ENCODE results near the gene MAN2B2. TPM values are rescaled to one million over a fixed set of nuclear protein-coding genes. Genes with fewer than 3 reads are reported as not detected.

MAN2B2 gene
- total RNA-seq, 1 donor from 2014 or later, result 19.0 TPM

DNA sequence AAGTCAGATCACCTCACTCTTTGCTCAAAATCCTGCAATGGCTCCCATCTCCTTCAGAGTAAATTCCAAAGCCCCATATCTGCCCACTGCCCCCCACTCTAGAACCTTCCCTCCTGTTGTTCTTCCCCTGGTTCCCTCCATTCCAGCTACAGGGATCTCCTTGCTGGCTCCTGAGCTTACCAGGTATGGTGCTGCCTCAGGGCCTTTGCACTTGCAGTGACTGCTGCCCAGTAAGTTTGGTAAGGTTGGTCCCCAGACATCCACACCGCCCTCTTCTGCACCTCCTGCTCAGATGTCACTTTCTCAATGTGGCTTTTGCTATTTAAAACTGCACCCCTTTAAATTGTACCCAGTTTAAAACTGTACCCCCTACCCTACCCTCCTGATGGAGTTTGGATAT lies 7.8 kb upstream of the MAN2B2 start:
- DNase-seq (ENCODE audit: low spot score), result no peak

DNA sequence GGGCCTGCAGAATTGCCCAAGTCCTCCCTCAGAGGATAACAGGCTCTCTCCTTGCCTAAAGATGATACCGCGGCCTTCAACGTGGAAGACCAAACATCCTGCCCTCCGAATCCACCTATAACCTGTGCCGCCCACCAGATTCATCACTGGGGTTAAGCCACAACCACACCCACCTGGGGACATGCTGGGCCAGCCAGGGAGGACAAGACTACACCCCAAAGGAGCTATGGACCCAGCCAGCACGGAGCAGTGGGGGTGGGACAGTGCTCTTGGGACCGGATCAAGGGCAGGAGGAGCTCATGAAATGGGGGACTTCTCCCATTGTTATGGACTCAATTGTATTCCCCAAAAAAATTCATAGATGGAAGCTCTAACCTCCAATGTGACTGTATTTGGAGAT lies 6.8 kb upstream of the MAN2B2 start:
- no peak for DNase-seq (ENCODE audit: low spot score)

DNA sequence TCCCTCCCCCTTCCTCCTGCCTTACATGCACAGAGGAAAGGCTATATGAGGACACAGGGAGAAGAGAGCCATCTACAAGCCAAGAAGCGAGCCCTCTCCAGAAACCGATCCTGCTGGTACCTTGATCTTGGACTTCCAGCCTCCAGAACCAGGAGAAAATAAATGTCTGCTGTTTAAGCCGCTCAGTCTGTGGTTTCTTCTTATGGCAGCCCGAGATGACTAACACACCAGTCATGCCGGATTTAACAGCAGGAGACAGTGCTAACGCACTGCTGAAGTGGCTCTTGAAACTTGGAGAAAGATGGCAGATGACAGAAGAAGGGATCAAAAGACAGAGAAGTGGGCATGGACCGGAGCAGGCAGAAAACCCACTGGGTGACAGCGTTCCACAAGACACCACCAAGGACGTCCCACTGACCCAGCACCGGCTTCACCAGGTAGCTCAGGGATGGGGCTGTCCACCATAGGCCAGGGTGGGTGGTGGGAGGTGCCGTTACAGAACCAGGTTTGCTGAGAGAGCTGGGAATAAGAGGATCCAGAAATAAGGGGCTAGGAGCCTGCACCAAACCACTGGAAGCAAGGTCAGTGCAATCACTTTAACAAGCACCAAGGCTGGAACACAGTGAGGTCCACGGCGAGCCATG lies 6.2 kb upstream of the MAN2B2 start:
- no peak for DNase-seq (ENCODE audit: low spot score)

DNA sequence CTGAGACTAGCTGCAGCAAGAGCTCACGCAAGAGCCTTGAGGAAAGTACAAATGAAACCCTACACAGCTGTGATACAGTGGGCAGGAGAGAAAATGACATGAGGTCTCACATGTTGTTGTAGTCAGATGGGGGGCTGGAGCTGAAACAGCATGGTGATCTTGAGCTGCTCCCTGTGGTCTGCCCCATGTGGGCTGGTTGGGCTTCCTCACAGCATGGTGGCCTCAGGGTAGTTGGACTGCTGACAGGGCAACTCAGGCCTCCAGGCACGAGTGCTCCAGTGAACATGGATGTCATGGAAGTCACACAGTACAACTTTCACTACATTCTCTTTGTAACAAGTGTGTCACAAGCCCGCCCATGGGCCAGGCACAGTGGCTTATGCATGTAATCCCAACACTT lies 3.4 kb upstream of the MAN2B2 start:
- DNase-seq (ENCODE audit: low spot score), result no peak

DNA sequence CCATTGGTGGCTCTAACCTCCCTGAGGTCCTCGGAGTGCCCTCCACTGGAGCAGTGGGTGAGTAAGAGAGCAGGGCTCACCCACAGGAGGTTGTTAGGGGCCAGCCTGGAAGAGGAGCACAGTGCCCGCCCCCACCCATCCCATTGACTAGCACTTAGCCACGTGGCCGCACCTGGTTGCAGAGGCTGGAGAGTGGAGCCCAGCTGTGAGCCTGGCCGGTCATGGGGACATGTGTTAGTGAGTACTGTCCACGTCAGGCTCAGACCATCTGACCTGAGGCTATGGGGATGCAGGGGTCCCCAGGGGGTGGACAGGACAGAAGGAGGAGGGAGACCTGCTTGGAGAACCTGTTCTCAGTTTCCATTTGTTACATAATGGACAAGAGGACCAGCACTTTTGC lies 1.4 kb upstream of the MAN2B2 start:
- DNase-seq (ENCODE audit: low spot score), result no peak

DNA sequence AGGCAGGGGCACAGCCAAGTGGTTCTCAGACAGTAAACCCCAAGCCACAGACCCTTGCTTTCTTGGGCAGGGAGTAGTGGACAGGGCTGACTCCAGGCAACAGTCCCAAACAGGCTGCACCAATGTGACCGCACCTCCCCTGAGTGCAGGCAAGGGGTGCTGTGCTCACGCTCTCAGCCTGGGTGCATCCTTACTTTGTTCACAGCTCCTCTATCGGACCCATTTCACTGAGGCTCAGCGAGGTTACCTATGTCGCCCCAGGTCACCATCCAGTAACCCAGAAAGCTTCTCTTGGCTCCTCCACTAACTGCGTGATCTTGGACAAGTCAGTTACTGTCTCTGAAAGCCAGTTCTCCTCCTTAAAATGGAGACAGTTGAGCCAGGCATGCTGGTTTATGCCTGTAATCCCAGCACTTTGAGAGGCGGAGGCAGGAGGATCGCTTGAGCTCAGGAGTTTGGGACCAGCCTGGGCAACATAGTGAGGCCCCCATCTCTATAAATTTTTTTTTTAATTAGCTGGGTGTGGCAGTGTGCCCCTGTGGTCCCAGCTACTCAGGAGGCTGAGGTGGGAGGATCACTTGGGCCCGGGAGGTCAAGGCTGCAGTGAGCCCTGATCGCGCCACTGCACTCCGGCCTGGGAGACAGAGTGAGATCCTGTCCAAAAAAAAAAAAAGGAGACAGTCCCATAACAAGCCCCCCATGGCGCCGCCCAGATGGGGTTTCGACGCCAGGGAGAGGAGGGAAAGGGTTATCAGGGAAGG lies 823 bp upstream of the MAN2B2 start:
- no peak for DNase-seq (ENCODE audit: low spot score)

DNA sequence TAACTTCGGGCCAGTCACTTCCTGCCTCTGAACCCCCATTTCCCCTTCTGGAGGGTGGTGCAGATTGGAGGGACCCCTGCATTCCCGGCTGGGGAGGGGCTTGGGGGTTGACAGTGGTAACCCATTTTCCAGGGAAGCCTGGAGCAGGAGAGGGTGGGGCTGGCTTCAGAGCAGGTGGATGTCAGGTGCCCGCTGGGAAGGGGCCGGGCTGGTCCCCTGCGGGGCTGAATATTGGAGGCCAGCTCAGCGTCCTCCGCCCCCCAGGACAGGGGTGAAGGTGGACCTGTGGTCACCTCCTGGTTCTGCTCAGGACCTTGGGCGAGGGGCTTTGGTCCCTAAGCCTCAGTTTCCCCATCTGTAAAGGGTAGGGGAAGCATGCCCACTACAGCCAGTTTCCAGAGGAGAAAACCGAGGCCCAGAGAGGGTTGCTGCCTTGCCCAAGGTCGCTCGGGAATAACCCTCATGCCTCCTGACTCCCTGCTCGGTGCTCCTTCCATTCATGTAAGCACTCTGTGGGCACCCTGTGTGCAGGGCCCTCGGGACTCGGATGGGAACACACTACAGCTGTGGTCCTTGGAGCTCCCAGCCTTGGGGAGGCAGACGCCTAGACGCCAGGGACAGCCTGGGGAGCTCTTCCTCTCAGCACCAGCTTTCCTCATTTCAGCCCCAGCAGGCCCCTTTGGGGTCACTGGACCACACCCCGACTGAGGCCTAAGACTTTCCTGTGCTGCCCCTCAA lies 683 bp downstream of the MAN2B2 start:
- DNase-seq (ENCODE audit: low spot score), result no peak

DNA sequence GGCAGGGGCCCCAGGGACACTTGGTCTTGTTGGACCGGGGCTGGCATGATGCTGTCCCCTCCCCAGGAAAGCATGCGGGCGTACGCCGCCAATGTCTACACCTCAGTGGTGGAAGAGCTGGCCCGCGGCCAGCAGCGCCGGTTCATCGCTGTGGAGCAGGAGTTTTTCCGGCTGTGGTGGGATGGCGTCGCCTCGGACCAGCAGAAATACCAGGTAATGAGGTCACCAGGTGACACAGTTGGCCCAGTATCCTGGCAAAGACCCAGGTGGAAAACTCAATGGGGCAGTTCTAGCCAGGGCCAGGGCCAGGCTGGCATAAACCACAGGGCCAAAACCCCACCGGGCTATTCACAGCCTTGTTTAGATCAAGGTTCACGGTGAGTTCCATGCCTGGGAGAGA lies 1.5 kb downstream of the MAN2B2 start:
- no peak for DNase-seq (ENCODE audit: low spot score)

DNA sequence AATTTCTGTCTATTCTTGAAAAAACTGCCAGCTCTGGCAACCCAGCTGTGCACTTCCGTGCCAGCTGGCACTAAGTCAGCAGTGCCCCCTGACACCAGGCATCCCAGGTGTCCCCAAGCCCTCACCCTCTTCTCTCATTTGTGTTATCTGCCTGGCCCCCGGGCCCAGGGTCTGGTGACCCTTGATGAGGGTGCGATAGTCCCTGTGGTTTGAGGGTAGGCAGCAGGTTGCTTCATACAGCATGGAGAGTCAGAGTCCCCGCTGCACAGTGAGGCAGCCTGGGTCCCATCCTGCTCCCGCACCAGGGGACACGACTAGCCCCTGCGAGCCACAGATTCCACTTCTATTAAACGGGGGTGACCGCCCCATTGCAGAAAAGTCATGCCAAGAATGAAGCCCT lies 1.9 kb downstream of the MAN2B2 start:
- DNase-seq (ENCODE audit: low spot score), result no peak

DNA sequence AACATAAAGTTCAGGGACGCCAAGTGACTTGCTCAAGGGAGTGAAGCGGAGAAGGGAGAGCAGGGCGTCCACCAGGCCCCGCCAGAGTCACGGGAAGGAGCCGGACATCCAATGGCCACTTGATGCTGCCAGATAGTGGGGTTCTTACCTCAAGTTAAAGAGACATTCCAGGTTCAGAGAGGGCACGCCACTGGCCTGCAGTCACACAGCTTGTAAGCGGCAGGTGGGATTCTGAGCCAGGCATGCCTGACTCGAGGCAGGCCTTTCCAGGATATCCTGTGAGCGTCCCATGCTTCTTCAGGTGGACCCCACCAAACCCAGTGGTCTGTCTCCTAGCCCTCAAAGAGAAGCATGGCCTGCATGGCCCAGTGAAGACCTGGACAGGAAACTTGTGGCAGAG lies 2.4 kb downstream of the MAN2B2 start:
- no peak for DNase-seq (ENCODE audit: low spot score)

DNA sequence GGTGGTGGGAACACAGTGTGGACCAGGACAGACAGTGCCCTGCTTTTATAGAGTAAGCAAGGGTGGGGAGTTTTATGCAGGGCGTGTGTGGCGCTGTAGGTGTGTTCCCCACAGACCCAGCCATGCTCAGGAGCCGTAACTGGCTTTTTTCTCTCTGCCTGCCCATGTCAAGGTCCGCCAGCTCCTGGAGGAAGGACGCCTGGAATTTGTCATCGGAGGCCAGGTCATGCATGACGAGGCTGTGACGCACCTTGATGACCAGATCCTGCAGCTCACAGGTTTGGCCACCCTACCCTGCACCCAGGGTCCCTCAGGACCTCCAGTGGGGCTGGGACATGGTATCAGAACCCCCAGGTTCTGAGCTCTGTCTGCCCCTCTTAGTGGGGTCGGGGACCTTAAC lies 3.2 kb downstream of the MAN2B2 start:
- no peak for DNase-seq (ENCODE audit: low spot score)

DNA sequence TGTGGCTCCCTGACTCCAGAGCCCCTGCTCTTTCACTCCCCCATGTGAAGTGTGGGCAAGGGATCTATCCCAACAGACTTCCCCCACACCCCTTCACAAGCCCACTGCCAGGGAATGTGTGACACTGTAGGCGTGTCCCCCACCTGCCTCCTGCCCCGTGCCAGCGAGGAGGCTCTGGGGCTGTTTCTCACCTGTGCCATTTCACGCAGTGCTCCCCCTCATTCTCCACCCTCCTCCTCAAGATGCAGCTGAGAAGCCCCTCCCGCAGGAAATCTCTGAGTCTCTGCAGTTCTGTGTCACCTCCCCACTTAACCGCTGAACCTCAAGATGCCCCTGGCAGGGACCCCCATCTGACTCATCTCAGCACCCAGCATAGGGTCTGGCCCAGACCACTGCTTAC lies 5.4 kb downstream of the MAN2B2 start:
- DNase-seq (ENCODE audit: low spot score), result no peak

DNA sequence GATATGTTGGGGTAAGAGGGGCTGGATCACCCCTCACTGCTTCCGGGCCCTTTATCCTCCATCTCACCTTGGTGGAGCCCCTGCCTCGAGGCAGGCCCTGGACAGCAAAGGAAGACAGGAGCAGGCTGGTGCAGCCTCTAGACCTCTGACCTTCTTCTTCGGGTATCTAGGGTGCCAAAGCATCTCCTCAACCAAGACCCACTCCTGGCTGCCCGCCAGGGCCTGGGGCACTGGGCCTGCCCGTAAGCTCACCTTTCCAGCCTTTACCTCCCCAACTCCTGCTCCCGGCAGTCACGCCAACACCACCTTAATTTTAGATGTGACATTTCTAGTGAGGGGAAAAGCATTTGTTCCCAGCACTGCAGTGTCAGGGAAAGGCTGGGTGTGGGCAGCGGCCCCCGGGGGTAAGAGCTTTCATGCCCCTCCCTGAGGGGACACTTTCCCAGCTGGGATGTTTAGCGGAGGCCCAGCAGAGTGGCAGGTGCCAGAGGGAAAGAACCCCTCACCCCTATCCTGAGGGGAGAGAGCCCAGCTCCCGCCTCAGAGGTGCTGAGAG lies 6.7 kb downstream of the MAN2B2 start:
- no peak for DNase-seq (ENCODE audit: low spot score)

DNA sequence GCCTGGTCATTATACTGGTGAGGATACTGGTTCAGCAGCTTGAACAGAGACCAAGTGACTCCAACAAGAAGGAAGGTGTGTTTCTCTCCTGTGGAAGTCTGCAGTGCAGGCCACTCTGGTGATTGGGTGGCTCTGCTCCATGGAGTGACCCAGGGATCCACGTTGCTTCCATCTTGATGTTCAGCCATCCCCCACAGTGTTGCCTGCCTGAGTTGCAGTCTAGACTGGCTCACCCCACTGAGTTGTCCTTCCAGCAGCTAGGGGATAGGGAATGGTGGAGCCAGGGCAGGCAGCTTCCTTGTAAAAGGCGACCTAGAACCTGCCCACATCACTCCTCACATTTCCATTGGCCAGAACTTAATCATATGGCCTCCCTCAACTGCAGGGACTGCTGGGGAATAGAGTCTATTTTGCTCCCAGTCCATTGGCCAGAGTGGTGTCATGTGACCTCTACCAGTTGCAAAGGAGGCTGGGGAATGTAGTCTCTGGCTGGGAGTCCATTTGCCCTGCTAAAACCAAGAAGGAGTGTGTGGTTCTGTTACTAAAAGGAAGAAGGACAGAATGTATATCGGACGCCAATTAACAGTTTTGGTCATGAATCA lies 8.0 kb downstream of the MAN2B2 start:
- DNase-seq (ENCODE audit: low spot score), result no peak

DNA sequence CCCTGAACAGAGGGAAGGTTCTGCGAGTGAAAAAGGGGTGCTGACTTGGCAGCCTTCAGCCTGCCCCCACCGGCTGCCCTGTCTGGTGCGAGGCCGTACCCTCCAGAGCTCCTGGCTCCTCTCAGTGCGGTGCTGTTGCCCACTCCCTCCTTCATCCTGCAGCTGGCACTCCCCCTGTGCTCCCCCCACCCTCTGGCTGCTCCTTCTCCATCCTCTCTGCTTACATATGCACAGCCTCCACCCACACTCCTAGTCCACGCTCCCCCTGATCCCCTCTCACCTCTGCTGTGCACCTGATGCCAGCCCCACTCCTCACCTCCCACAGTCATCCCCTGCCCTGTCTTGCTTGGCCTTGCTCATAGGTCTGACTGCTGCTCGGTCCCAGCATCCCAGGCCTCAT lies 9.9 kb downstream of the MAN2B2 start:
- DNase-seq (ENCODE audit: low spot score), result no peak

DNA sequence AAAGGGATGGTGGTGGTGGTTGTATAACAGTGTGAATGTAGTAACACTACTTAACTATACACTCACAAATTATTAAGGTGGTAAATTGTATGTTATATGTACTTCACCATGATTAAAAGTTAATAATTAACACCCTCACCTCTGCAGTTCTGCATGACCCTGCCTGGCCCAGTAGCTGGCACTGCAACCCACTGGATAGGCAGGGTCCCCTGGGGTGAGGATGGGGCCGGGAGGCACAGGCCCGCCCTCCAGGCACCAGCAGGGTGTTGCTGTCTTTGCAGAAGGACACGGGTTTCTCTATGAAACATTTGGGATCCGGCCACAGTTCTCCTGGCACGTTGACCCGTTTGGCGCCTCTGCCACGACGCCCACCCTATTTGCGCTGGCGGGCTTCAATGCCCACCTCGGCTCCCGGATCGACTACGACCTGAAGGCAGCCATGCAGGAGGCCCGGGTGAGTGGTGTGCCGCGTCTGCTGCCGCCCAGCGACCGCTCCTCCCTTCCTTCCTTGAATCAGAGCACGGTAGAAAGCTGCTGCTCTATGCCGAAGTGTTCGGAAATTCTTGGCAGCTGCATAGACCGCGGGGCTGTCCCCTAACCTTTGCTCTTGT lies 11.8 kb downstream of the MAN2B2 start:
- DNase-seq (ENCODE audit: low spot score), result no peak

DNA sequence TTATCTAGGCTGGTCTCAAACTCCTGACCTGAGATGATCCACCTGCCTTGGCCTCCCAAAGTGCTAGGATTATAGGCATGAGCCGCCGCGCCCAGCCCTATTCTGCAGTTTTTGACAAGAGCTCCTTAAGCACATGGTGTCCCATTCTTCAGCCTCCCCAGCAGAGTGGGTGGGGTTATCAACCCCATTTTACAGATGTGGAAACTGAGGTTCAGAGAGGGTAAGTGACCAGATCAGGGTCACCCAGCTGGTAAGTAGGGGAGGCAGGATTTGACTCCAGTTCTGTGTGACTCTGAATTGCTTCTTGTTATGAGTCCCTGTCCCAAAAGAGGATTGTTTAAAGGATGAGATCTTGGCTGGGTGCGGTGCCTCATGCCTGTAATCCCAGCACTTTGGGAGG lies 14.5 kb downstream of the MAN2B2 start:
- no peak for DNase-seq (ENCODE audit: low spot score)

DNA sequence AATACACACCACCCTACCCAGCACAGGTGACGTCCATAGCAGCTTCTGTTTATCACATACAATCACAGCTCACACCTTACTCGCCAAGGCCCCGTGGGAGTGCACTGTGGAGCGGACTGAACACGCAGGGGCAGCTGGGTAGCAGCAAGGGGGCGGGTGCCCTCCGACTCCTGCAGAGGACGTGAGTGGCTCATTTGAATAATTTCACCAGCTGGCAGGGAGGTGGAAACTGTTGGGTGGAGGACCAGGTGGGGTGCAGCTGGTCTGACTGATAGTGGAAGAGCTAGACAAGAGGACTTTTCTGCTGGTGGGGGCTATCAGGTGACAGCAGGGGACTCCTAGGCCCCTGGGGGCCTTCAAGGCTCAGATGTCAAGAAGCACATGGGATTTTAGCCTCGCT lies 16.3 kb downstream of the MAN2B2 start:
- DNase-seq (ENCODE audit: low spot score), result no peak

DNA sequence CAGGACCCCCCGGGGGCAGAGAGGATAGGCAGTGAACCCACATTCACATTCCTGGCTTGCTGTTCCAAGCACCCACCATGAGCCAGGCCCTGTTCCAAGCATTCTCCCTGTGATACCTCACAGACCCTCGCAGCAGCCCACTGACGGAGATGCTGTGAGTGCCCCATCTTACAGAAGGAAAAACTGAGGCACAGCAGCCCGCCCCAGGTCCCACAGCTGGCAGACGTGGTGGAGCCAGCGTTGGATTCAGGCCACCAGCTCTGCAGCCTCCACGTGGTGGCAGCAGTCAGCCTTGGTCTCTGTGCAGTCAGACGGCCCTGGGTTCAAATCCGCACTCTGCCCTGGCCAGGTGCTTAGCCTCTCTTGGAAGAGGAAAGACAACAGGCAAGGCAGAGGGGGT lies 16.8 kb downstream of the MAN2B2 start:
- no peak for DNase-seq (ENCODE audit: low spot score)

DNA sequence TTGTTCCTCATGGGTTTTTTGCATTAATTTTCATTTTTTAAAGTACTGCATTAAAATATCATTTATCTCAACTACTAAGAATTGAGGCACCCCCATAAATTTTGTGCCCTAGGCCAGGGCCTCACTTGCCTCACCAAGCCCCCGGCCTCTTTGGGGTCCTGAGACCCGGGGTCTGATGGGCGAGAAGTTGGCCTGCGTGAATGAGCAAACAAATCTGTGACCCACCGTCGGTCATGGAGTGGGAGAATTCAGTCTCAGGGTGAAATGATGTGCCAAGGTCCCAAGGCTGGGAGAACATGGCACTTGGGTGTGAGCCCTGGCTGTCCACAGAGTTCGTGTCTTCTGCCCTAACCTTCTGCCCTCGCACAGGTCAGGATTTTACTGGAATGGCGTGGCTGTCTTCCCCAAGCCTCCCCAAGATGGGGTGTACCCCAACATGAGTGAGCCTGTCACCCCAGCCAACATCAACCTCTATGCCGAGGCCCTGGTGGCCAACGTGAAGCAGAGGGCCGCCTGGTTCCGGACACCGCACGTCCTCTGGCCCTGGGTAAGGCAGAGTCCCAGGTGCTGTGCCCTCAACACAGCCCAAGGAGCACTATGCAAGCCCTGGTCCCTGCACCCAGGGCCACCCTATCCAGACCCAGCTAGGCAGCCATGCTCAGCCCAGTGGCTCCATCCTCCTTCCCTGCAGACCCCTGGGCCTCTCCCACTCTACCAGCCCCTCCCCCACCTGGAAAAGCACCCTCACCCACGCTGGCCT lies 18.0 kb downstream of the MAN2B2 start:
- DNase-seq (ENCODE audit: low spot score), result no peak

DNA sequence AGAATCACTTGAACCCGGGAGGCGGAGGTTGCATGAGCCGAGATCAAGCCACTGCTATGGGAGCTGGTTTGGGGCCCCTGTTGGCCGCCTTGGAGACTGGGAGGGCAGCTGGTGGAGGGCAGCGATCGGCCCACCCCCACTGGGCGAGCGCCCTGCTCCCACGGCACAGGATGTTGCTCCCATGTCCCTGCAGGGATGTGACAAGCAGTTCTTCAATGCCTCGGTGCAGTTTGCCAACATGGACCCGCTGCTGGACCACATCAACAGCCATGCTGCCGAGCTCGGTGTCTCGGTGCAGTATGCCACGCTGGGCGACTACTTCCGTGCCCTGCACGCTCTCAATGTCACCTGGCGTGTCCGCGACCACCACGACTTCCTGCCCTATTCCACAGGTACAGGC lies 19.4 kb downstream of the MAN2B2 start:
- DNase-seq (ENCODE audit: low spot score), result no peak
